Measurements from ENCODE around the gene KIAA1614. TPM values are rescaled to one million over a fixed set of nuclear protein-coding genes. Genes with fewer than 3 reads are reported as not detected.

Gene KIAA1614
- total RNA-seq, 1 experiment from 2014 or later: 0.15 TPM

GRCh38 chr1:180937012-180937372 lies 24.3 kb downstream of the KIAA1614 start:
- no peak overlapping the region for H2AFZ ChIP-seq
- no peaks in the 10 kb centered on the region for H3K36me3 ChIP-seq (ENCODE audit: low read depth)
- intact Hi-C loops (cut with micrococcal nuclease; ENCODE audit: unreplicated experiment): no loop called here
- no peak for DNase-seq
- no peaks in the 10 kb centered on the region for H3K27me3 ChIP-seq (ENCODE audit: insufficient read depth, low read depth)
- H3K79me2 ChIP-seq (ENCODE audit: low read depth): no peaks in the 10 kb centered on the region
- no peak overlapping the region for H3K27ac ChIP-seq
- H3K4me1 ChIP-seq (replicated peaks; ENCODE audit: insufficient read depth): no peaks in the 10 kb centered on the region
- no peaks in the 10 kb centered on the region for H4K20me1 ChIP-seq (ENCODE audit: insufficient read depth)
- BruUV-seq (replicated peaks): no TSS peak
- ChIA-PET CTCF (no interaction called here), POLR2A (ENCODE audit: unreplicated experiment) (no interaction called here)
- TF ChIP-seq EZH2 (IDR thresholded peaks at IDR 0.05; ENCODE audit: low read depth) (no peak), CTCF (conservative IDR thresholded peaks at IDR 0.05) (no peak)
- H3F3A ChIP-seq (ENCODE audit: insufficient read depth, low read depth): no peaks in the 10 kb centered on the region
- no peaks in the 10 kb centered on the region for H3K9me3 ChIP-seq (ENCODE audit: insufficient read depth, low read depth)
- H3K9me2 ChIP-seq (ENCODE audit: insufficient read depth): no peaks in the 10 kb centered on the region
- H3K4me2 ChIP-seq: no peak overlapping the region
- H3K4me3 ChIP-seq: no peak overlapping the region

GRCh38 chr1:180937624-180938225 lies 25.0 kb downstream of the KIAA1614 start:
- Histone ChIP-seq H3K4me2 (no peak overlapping the region), H3K9me2 (ENCODE audit: insufficient read depth) (no peaks in the 10 kb centered on the region), H3F3A (ENCODE audit: insufficient read depth, low read depth) (no peaks in the 10 kb centered on the region), H4K20me1 (ENCODE audit: insufficient read depth) (no peaks in the 10 kb centered on the region), H3K4me3 (no peak overlapping the region), H3K27ac (no peak overlapping the region), H3K9me3 (ENCODE audit: insufficient read depth, low read depth) (no peaks in the 10 kb centered on the region), H3K36me3 (ENCODE audit: low read depth) (no peaks in the 10 kb centered on the region), H3K4me1 (replicated peaks; ENCODE audit: insufficient read depth) (no peaks in the 10 kb centered on the region), H3K79me2 (ENCODE audit: low read depth) (no peaks in the 10 kb centered on the region), H3K27me3 (ENCODE audit: insufficient read depth, low read depth) (no peaks in the 10 kb centered on the region), H2AFZ (no peak overlapping the region)
- ChIA-PET POLR2A (ENCODE audit: unreplicated experiment) (no interaction called here), CTCF (interaction anchor here (0.6 kb wide), 1 partner anchor 42 kb away, joined by 9 read pairs; no protein-coding TSS in a partner anchor)
- BruUV-seq (replicated peaks): no TSS peak
- no peak for DNase-seq
- TF ChIP-seq CTCF (conservative IDR thresholded peaks at IDR 0.05): no peak
- TF ChIP-seq EZH2 (IDR thresholded peaks at IDR 0.05; ENCODE audit: low read depth): no peak
- intact Hi-C loops (cut with micrococcal nuclease; ENCODE audit: unreplicated experiment): no loop called here

DNA sequence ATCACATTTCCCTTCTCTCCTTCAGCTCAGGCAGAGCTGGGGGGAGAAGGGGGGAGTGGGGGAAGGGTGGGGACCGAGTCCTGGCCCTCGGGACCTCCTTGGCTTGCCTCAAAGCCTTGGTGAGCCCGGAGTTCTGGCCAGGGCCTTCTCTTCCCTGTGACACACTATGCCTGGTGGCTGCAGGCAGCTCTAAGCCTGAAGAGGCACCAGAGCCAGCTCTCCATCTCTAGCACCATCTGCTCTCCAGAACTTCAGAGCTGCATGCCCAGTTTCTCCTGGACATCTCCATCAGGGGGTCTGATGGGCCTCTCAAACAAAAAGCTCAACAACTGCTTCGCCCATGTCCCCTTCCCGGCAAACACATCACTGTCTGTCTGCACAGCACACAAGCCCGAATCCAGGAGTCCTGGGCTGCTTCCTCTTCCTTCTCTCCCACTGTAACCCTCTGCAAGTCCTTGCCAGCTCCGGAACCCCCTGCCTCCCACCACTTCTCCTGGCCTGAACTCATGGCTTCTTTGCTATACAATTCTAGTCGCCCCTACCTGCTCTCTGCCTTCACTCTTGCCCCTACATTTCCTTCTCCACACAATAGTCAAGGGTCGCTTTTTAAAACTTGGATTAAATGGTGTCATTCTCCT lies 26.5 kb downstream of the KIAA1614 start:
- Histone ChIP-seq H3K4me1 (replicated peaks; ENCODE audit: insufficient read depth) (no peaks in the 10 kb centered on the region), H3K27me3 (ENCODE audit: insufficient read depth, low read depth) (no peaks in the 10 kb centered on the region), H4K20me1 (ENCODE audit: insufficient read depth) (no peaks in the 10 kb centered on the region), H3K4me3 (no peak overlapping the region), H3K27ac (no peak overlapping the region), H3F3A (ENCODE audit: insufficient read depth, low read depth) (no peaks in the 10 kb centered on the region), H3K36me3 (ENCODE audit: low read depth) (no peaks in the 10 kb centered on the region), H2AFZ (no peak overlapping the region), H3K9me3 (ENCODE audit: insufficient read depth, low read depth) (no peaks in the 10 kb centered on the region), H3K79me2 (ENCODE audit: low read depth) (no peaks in the 10 kb centered on the region), H3K4me2 (no peak overlapping the region), H3K9me2 (ENCODE audit: insufficient read depth) (no peaks in the 10 kb centered on the region)
- TF ChIP-seq CTCF (conservative IDR thresholded peaks at IDR 0.05): no peak
- TF ChIP-seq EZH2 (IDR thresholded peaks at IDR 0.05; ENCODE audit: low read depth): no peak
- intact Hi-C loops (cut with micrococcal nuclease; ENCODE audit: unreplicated experiment): no loop called here
- ChIA-PET CTCF (no interaction called here), POLR2A (ENCODE audit: unreplicated experiment) (interaction anchor here (0.7 kb wide), 1 partner anchor 8 kb away, joined by 4 read pairs; no protein-coding TSS in a partner anchor)
- DNase-seq: no peak
- no TSS peak for BruUV-seq (replicated peaks)

Data from PC-9 (cell line).